COR-L47 (cell line): ENCODE measurements around the gene CKAP2L.

Experiments
- DNase-seq: peaks from one replicate; lab custom pipeline; 2025; lab: John Stamatoyannopoulos, UW

Gene CKAP2L

DNA sequence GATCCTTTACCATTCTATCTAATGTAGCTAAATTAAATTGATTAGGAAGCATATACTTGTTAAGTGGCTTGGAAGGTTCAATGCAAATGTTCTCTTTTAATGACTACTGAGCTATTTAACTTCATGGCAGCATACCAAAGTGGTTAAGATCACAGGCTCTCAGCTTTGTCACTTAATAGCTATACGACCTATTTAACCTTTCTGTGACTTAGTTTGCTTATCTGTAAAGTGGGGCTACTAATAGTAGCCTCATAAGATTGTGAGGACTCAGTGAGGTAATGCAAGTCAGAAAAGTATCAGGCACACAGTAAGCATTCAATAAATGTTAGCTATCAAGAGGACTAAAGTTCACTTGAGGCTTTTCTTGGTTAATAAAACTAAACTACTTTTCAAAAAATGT, 4.3 kb downstream of the CKAP2L start:
- no peak for DNase-seq

DNA sequence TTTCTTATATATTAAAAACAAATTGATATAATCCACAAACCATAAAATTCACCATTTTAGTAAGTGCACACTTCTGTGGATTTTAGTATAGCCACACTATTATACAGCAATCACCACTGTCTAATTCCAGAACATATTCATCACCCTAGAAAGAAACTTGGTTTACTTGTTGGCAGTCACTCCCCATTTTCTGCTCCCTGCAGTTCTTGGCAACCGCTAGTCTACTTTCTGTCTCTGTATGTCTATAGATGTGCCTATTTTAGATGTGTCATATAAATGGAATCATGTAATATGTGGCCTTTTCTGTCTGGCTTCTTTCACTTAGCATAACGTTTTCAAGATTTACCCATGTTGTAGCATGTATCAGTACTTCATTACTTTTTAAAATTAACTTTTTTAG, 5.7 kb downstream of the CKAP2L start:
- no peak for DNase-seq

DNA sequence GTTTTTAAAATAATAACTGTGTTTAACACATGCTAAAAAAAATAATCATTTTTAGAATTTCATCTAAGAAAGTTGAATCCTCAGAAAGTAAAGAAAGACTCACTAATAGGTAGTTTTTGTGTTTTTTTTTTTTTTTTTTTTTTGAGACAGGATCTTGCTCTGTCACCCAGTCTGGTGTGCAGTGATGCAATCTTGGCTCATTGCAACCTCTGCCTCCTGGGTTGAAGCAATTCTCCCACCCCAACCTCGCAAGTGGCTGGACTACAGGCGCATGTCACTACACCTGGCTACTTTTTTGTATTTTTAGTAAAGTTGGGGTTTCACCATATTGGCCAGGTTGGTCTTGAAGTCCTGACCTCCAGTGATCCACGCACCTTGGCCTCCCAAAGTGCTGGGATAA, 7.1 kb downstream of the CKAP2L start:
- no peak for DNase-seq

DNA sequence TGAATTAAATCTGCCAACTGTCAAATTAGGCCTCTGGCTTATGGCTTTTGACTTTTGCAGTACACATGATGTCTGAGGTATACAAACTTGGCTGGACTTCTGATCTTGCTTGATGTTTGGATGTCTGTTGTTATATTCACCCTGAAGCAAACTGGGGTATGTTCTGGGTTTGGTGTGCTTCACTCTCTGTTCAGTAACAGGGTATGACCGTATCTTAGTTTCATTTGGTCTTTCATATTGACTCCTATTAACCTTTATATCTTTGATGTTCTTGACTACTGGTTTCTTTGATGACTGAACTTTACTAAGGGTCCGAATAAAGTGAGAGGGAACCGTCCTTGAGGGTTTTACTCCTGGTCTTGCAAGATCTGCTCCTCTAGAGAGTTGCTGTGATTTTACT, 8.2 kb downstream of the CKAP2L start:
- no peak for DNase-seq

DNA sequence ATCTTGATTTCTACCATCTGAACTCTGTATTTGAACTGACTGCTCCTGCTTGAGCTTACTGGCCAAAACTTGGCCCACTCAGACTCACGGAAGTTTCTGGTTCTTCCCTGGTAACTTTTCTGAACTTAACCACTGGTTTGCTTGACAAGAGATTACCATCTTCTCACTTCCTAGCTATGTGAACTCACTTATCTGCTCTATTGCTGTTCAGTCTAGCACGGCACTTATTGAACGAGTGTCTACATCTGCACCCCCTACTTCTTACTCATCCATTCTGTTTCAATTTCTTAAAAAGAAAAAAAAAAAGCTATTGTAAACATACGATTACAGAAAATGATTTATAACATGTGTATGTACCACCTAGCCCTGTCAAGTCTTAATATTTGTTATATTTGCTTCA, 9.0 kb downstream of the CKAP2L start:
- DNase-seq = no peak

GRCh38 chr2:112754564-112754963, 9.8 kb downstream of the CKAP2L start:
- no peak for DNase-seq

- DNase-seq = no peak
Measured at GRCh38 chr2:112752667-112753066, 11.7 kb downstream of the CKAP2L start.

- no peak for DNase-seq
Measured at GRCh38 chr2:112751451-112752197, 12.8 kb downstream of the CKAP2L start.

- no peak for DNase-seq
Measured at GRCh38 chr2:112750560-112750843, 13.9 kb downstream of the CKAP2L start.

GRCh38 chr2:112749755-112750559, 14.5 kb downstream of the CKAP2L start:
- peak; percentile 5 for DNase-seq

- no peak for DNase-seq
Measured at GRCh38 chr2:112740527-112740926, 23.9 kb downstream of the CKAP2L start.

GRCh38 chr2:112737542-112738232, 26.7 kb downstream of the CKAP2L start:
- no peak for DNase-seq

DNA sequence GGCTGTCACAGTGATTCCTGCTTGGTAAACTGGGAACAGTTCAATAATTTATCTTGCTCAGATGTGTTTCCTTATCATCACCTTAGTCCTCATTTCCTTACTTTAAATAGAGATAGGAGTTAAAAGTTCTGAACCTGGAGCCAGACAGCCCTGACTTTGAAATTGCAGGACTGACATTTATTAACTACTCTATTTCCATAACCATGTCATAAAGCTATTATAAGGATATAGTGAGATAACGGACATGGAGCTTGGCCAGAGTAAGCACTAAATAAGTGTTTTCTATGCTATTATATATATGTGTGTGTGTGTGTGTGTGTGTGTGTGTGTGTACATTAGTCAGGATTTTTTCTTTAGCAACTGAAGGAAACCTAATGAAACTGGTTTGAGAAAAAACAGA, 30.5 kb downstream of the CKAP2L start:
- DNase-seq = no peak

- DNase-seq = no peak
Measured at GRCh38 chr2:112733456-112733855, 31.0 kb downstream of the CKAP2L start.

GRCh38 chr2:112731479-112731878, 32.9 kb downstream of the CKAP2L start:
- DNase-seq = no peak

DNA sequence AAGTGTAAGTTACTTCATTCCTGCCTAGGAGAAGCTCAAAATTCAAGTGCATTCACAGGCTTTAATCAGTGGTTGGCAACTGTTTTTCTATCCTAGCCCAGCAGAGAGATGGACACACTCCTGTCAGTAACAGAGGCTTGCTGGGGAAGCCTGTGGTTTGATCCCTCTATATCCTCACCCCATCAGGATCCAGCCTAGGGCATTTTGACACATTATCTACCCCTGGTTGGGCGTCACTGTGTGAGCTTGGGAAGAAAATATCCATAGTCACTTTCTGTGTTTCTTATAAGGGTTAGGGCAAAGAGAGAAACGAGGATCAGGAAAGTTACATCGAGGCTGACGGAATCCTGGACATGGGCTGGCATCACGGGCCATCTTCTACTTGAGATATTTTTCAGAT, 33.6 kb downstream of the CKAP2L start:
- DNase-seq = no peak

- no peak for DNase-seq
Measured at GRCh38 chr2:112730216-112730615, 34.2 kb downstream of the CKAP2L start.

GRCh38 chr2:112728378-112729175, 35.8 kb downstream of the CKAP2L start:
- DNase-seq = peak; percentile 20

- no peak for DNase-seq
Measured at GRCh38 chr2:112728029-112728362, 36.4 kb downstream of the CKAP2L start.

GRCh38 chr2:112727276-112728028, 37.0 kb downstream of the CKAP2L start:
- no peak for DNase-seq

- peak; percentile 87 for DNase-seq
Measured at GRCh38 chr2:112726487-112727190, 37.8 kb downstream of the CKAP2L start.
